HepG2 (cell line): Measurements from ENCODE around the gene SYS1. TPM values are rescaled to one million over a fixed set of nuclear protein-coding genes. Genes with fewer than 3 reads are reported as not detected.

Experiments
- ATAC-seq: fragments of 200-7000 bp; cut with Tn5 transposase; 3 replicates; pipeline ENCODE4 v1.9.1; 2020; ENCODE audit warnings: mild to moderate bottlenecking, moderate library complexity
- BruUV-seq: library from RNA; stranded (reverse); fragments of 400-500 nt; replicated peaks from 2 replicates; lab custom pipeline; 2021; lab: Mats Ljungman, UMichigan
- CTCF ChIA-PET: fragments of 300-600 bp; formaldehyde crosslinking; extraction: SDS; loops from one replicate; lab custom pipeline; 2021; ENCODE audit warnings: low total read pairs, inconsistent platforms, low intra/inter-chr PET ratio; lab: Yijun Ruan, JAX
- POLR2A ChIA-PET: fragments of 350-600 bp; sonication (Branson Sonifier 250); formaldehyde crosslinking; loops from one replicate; lab custom pipeline; 2020; ENCODE audit warnings: antibody characterized with exemption, inconsistent platforms; lab: Yijun Ruan, JAX
- DNase-seq: peaks from one replicate; pipeline ENCODE4 v3.0.0-alpha.2; 2015; ENCODE audit warnings: low spot score
- FAIRE-seq: peaks from 3 replicates; lab custom pipeline; 2011; peaks lifted over from hg19 to GRCh38; lab: Jason Lieb, UNC
- H2AFZ ChIP-seq: one replicate; pipeline ENCODE4 v1.6.1; 2011; ENCODE audit warnings: low read length, inconsistent platforms
- H3K27ac ChIP-seq: fragments of 300-600 bp; 3 replicates; pipeline ENCODE4 v1.8.0; 2011; ENCODE audit warnings: mixed run types, mild to moderate bottlenecking, mixed read lengths, low read length, inconsistent platforms; ENCODE audit not compliant: insufficient read depth; ENCODE audit errors: extremely low read length
- H3K27me3 ChIP-seq, 2 experiments: fragments of 200-600 bp in 1 of 2; 2 replicates in 1 of 2; 3 replicates in 1 of 2; pipeline versions ENCODE4 v1.6.0 to v1.8.0; 2011; ENCODE audit warnings: low read length in 2 of 2, mild to moderate bottlenecking in 2 of 2, moderate library complexity in 2 of 2, inconsistent platforms in 1 of 2; ENCODE audit not compliant: insufficient read depth in 2 of 2, control insufficient read depth in 1 of 2
- H3K36me3 ChIP-seq, 2 experiments: fragments of 200-600 bp in 1 of 2; replicated peaks in 1 of 2; 2 replicates in 1 of 2; 3 replicates in 1 of 2; pipeline versions ENCODE4 v1.5.1 to v1.8.0; 2011; ENCODE audit warnings: low read length in 2 of 2, inconsistent platforms in 1 of 2; ENCODE audit not compliant: insufficient read depth in 2 of 2, control insufficient read depth in 1 of 2
- H3K4me1 ChIP-seq: 2 replicates; pipeline ENCODE4 v1.5.1; 2012; ENCODE audit warnings: low read length, inconsistent platforms; ENCODE audit not compliant: insufficient read depth
- H3K4me2 ChIP-seq: 2 replicates; pipeline ENCODE4 v1.6.0; 2011; ENCODE audit warnings: low read depth, low read length, inconsistent platforms
- H3K4me3 ChIP-seq, 3 experiments: fragments of 200-600 bp in 1 of 3; sonication (generic), shearing (Covaris generic) in 1 of 3; replicated peaks in 1 of 3; 2 replicates each; pipeline ENCODE4 v1.5.1; 2011 to 2016; ENCODE audit warnings: low read length in 3 of 3, inconsistent platforms in 2 of 3, low read depth in 2 of 3, mild to moderate bottlenecking in 2 of 3, control low read depth in 1 of 3, mixed read lengths in 1 of 3; ENCODE audit not compliant: insufficient read depth in 1 of 3
- H3K79me2 ChIP-seq: one replicate; pipeline ENCODE4 v1.6.1; 2011; ENCODE audit warnings: low read length, inconsistent platforms; ENCODE audit not compliant: insufficient read depth
- H3K9ac ChIP-seq: 2 replicates; pipeline ENCODE4 v1.6.0; 2011; ENCODE audit warnings: mild to moderate bottlenecking, low read depth, low read length, inconsistent platforms; ENCODE audit not compliant: insufficient read depth
- H3K9me3 ChIP-seq: 2 replicates; pipeline ENCODE4 v1.5.1; 2012; ENCODE audit warnings: mild to moderate bottlenecking, low read length
- H4K20me1 ChIP-seq: 2 replicates; pipeline ENCODE4 v1.6.0; 2011; ENCODE audit warnings: inconsistent platforms, mild to moderate bottlenecking, low read length, moderate library complexity; ENCODE audit not compliant: insufficient read depth
- RBAK ChIP-seq: sonication (generic); formaldehyde crosslinking; IDR thresholded peaks from 2 replicates; pipeline ENCODE4 v1.5.1; 2020; ENCODE audit warnings: mild to moderate bottlenecking, missing genetic modification reagents
- RCOR2 ChIP-seq: IDR thresholded peaks from 2 replicates; pipeline ENCODE4 v1.6.1; 2016; ENCODE audit warnings: missing biosample characterization, missing genetic modification reagents
- SPEN ChIP-seq: sonication (generic); formaldehyde crosslinking; IDR thresholded peaks from 2 replicates; pipeline ENCODE4 v1.5.1; 2020; ENCODE audit warnings: low read depth, mild to moderate bottlenecking, missing genetic modification reagents
- THAP8 ChIP-seq: sonication (generic); formaldehyde crosslinking; IDR thresholded peaks from 2 replicates; pipeline ENCODE4 v1.5.1; 2020; ENCODE audit warnings: missing genetic modification reagents, mild to moderate bottlenecking, borderline replicate concordance
- ZNF17 ChIP-seq: sonication (generic); formaldehyde crosslinking; IDR thresholded peaks from 2 replicates; pipeline ENCODE4 v1.5.0; 2020; ENCODE audit warnings: mild to moderate bottlenecking, missing genetic modification reagents
- ZNF549 ChIP-seq: sonication (generic); formaldehyde crosslinking; IDR thresholded peaks from 2 replicates; pipeline ENCODE4 v1.5.0; 2020; ENCODE audit warnings: missing genetic modification reagents
- ZNF557 ChIP-seq: sonication (generic); formaldehyde crosslinking; IDR thresholded peaks from 2 replicates; pipeline ENCODE4 v1.4.0; 2020; ENCODE audit warnings: missing genetic modification reagents
- ZNF891 ChIP-seq: sonication (generic); formaldehyde crosslinking; IDR thresholded peaks from 2 replicates; pipeline ENCODE4 v1.5.0; 2020; ENCODE audit warnings: mild to moderate bottlenecking, missing genetic modification reagents
- ZSCAN21 ChIP-seq: sonication (generic); formaldehyde crosslinking; IDR thresholded peaks from 2 replicates; pipeline ENCODE4 v1.8.0; 2022; ENCODE audit warnings: mild to moderate bottlenecking, missing genetic modification reagents, moderate library complexity, borderline replicate concordance
- WGBS: methylation state at CpG from one replicate; pipeline ENCODE4 v1.1.6; 2017; ENCODE audit warnings: low lambda C conversion rate; 5-methylcytosine and 5-hydroxymethylcytosine counted together
- in situ Hi-C: cut with HindIII; loops from 2 replicates; pipeline ENCODE4 v1.10.0; 2017; ENCODE audit warnings: low pct_unique_long_range_greater_than_20kb; ENCODE audit not compliant: extremely low pct_ligation_motif_present
- intact Hi-C: fragments of 100-400 bp; cut with micrococcal nuclease; formaldehyde crosslinking; loops from one replicate; pipeline ENCODE4 v1.10.0; 2022; ENCODE audit not compliant: unreplicated experiment
- polyA plus RNA-seq, 8 experiments: library from polyadenylated mRNA; depleted of rRNA in 3 of 8; stranded (reverse) in 7 of 8; unstranded in 1 of 8; fragments of >200 nt; fragmentation: Illumina TruSeq in 4 of 8; extraction: Trizol in 4 of 8; gene quantifications; 2 replicates each; pipeline versions ENCODE4 v1.2.1 to v1.2.3, GENCODE V29; 2011 to 2016; ENCODE audit warnings: low read depth in 4 of 8, missing spikeins in 1 of 8, mixed read lengths in 1 of 8; ENCODE audit not compliant: insufficient read depth in 1 of 8
- total RNA-seq, 5 experiments: library from RNA; depleted of rRNA; stranded (reverse); fragments of >200 nt; fragmentation: Illumina TruSeq; extraction: Trizol; gene quantifications; 2 replicates each; pipeline ENCODE4 v1.2.3, GENCODE V29; 2016; ENCODE audit warnings: low read depth in 1 of 5
- TF ChIP-seq, protein P1 (sequence below): sonication (generic); formaldehyde crosslinking; IDR thresholded peaks from 2 replicates; pipeline ENCODE4 v1.5.1; 2020; ENCODE audit warnings: mild to moderate bottlenecking, missing genetic modification reagents, moderate library complexity

The SYS1 gene
- total and polyA plus RNA-seq, 2 of the 13 experiments (the other 11 are each of a cell fraction or from before 2014, with no cell fraction given), result 38.3 to 65.6 TPM

DNA sequence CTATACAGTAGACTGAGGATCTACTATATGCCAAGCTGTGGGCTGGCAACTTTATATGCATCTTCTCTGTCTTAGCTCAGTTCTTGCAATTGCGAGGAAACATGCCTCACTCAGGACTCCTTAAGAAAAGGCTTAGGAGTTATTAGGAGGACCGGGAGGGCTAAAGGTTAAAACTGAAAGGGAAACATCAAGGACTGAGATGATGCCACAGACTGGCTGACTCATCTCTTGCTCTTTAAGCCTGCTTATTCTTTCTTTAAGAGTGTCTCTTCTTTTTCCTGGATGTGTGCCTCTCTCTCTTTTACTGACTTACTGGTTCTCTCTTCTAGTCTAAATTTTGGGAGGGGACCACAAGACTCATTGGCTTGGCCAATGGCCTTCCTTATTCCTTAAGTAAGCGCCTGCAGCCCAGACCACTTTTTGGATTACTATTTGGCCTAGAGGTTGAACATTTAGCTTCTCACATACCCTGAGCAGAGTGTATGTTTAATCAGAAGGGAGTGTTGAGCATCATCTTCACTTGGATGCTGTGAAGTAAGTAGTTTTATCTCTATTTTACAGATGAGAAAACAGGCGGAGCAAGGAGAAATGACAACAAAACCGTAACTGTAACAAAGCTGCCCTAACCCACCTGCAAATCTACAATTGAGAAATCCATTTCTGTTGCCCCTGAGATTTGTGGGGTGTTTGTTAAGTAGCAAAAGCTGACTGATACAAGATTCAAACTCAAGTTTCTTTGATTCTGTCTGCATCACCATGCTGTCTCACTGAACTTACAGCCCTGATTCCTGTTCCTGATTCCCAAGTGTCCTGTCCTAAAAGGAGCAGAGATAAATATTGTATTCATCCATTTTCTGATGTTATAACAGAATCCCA is 7.5 kb upstream of the SYS1 start:
- H3K36me3 ChIP-seq, result no peaks in the 10 kb centered on the region
- H3K79me2 ChIP-seq, result no peaks in the 10 kb centered on the region
- TF ChIP-seq RCOR2 (CRISPR knock-in tag), result 0 out of 2 replicates have a peak, but pooled peaks have one; percentile 7
- peak; percentile 94 for TF ChIP-seq RBAK
- no peak for TF ChIP-seq SPEN
- no peak for TF ChIP-seq ZNF17 (CRISPR knock-in tag)
- POLR2A ChIA-PET, result interaction anchor here (23.9 to 29.5 kb wide), 2 partner anchors 4 to 12 kb away, joined by 1422 read pairs; partner anchors contain the start of genes SDC4 and SYS1
- no peak overlapping the region for H2AFZ ChIP-seq
- in situ Hi-C loops, result no loop called here
- DNase-seq (no peak), ATAC-seq (no peak), FAIRE-seq (no peak)
- no peak overlapping the region for H3K9ac ChIP-seq
- H4K20me1 ChIP-seq, result no peaks in the 10 kb centered on the region
- H3K27ac ChIP-seq, result no peak overlapping the region
- no TSS peak for BruUV-seq
- peaks cover 53% of the 10 kb centered on the region for H3K4me1 ChIP-seq
- no peaks in the 10 kb centered on the region for H3K9me3 ChIP-seq
- intact Hi-C loops, result no loop called here
- 23% methylated on average over 5 of the region's 5 CpGs for WGBS
- CTCF ChIA-PET, result no interaction called here
- H3K4me3 ChIP-seq, result no peak overlapping the region
- H3K27me3 ChIP-seq, result no peaks in the 10 kb centered on the region; a peak in 1 of 5 replicates
- no peak overlapping the region for H3K4me2 ChIP-seq

DNA sequence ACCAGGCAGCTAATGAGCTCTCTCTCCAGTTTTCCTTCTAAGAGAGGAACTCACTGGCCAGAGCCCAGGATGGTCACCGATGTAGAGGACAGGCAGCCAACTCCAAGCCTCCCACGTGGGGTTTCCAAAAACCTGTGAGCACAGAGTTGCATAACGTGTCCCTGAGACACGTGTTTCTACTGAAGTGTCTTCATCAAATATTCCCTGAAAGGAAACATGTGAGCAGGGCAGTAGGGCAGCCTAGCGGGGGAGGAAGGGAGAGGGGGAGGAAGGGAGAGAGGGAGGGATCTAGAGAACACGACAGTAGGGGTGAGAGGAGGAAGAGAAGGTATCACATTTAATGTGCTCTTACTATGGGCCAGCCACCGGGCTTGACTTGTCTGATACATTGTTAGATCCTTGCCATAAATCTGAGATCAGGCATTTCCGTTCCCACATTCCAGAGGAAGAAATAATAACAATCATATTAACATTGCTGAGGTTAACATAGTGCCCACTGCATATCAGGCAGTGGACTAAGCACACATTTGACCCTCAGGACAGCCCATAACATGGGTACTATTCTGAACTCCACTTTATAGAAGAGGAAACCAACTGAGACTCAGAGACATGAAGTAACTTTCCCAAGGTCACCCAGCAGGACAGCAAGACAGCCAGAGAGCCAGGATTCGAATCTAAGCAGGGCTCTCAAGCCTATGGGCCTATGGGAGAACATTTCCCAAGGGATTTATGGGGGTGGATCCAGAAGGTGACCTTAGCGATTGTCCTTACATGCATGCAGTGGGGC is 4.5 kb upstream of the SYS1 start:
- intact Hi-C loops, result loop anchor here (1.0 to 2.0 kb wide), 3 partner anchors 14 to 39 kb away; no protein-coding TSS in a partner anchor
- Histone ChIP-seq H3K27ac (peak overlapping the region; percentile 57), H3K9ac (peak overlapping the region; percentile 36), H3K36me3 (no peaks in the 10 kb centered on the region), H3K9me3 (no peaks in the 10 kb centered on the region), H3K4me1 (peaks cover 70% of the 10 kb centered on the region), H3K4me2 (peak overlapping the region; percentile 83), H3K79me2 (peaks cover 2% of the 10 kb centered on the region), H4K20me1 (peaks cover 2% of the 10 kb centered on the region; the same call in 1 of the 2 replicates), H2AFZ (peak overlapping the region; percentile 21), H3K27me3 (no peaks in the 10 kb centered on the region; a peak in 2 of 5 replicates), H3K4me3 (peak overlapping the region; percentile 18 to 55 (median 26))
- ATAC-seq (no peak), DNase-seq (peak; percentile 64), FAIRE-seq (peak; percentile 56)
- in situ Hi-C loops, result no loop called here
- POLR2A ChIA-PET, result interaction anchor here (1.0 to 29.5 kb wide), 8 partner anchors 12 to 78 kb away, joined by 3 to 1422 read pairs (median 6); partner anchors contain the start of genes PIGT and SDC4
- 3% methylated on average over 10 of the region's 10 CpGs for WGBS
- no TSS peak for BruUV-seq
- CTCF ChIA-PET, result no interaction called here
- TF ChIP-seq ZNF549 (CRISPR knock-in tag), result no peak
- 0 out of 2 replicates have a peak, but pooled peaks have one; percentile 41 for TF ChIP-seq ZNF557 (CRISPR knock-in tag)
- 0 out of 2 replicates have a peak, but pooled peaks have one; percentile 26 for TF ChIP-seq ZNF891 (CRISPR knock-in tag)
- TF ChIP-seq, protein P1, sequence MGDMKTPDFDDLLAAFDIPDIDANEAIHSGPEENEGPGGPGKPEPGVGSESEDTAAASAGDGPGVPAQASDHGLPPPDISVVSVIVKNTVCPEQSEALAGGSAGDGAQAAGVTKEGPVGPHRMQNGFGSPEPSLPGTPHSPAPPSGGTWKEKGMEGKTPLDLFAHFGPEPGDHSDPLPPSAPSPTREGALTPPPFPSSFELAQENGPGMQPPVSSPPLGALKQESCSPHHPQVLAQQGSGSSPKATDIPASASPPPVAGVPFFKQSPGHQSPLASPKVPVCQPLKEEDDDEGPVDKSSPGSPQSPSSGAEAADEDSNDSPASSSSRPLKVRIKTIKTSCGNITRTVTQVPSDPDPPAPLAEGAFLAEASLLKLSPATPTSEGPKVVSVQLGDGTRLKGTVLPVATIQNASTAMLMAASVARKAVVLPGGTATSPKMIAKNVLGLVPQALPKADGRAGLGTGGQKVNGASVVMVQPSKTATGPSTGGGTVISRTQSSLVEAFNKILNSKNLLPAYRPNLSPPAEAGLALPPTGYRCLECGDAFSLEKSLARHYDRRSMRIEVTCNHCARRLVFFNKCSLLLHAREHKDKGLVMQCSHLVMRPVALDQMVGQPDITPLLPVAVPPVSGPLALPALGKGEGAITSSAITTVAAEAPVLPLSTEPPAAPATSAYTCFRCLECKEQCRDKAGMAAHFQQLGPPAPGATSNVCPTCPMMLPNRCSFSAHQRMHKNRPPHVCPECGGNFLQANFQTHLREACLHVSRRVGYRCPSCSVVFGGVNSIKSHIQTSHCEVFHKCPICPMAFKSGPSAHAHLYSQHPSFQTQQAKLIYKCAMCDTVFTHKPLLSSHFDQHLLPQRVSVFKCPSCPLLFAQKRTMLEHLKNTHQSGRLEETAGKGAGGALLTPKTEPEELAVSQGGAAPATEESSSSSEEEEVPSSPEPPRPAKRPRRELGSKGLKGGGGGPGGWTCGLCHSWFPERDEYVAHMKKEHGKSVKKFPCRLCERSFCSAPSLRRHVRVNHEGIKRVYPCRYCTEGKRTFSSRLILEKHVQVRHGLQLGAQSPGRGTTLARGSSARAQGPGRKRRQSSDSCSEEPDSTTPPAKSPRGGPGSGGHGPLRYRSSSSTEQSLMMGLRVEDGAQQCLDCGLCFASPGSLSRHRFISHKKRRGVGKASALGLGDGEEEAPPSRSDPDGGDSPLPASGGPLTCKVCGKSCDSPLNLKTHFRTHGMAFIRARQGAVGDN (CRISPR knock-in tag), result no peak
- no peak for TF ChIP-seq THAP8 (CRISPR knock-in tag)
- TF ChIP-seq ZSCAN21 (CRISPR knock-in tag), result no peak
